HG03060 (cell line): ENCODE results near the gene PSD2.
A peak's percentile ranks its signal among the peaks of the same experiment; 100 is the strongest.

ENCODE experiments used
- ATAC-seq: cut with Tn5 transposase; IDR thresholded peaks from one replicate; pipeline ENCODE4 v1.9.1; 2021; ENCODE audit warnings: low read depth, moderate number of reproducible peaks; ENCODE audit not compliant: unreplicated experiment

Gene PSD2

GRCh38 chr5:139850423-139851016 lies 54.9 kb downstream of the PSD2 start:
- ATAC-seq: no peak

- no peak for ATAC-seq
Observed at GRCh38 chr5:139851558-139851957, 56.0 kb downstream of the PSD2 start.

GRCh38 chr5:139852696-139853095 lies 57.1 kb downstream of the PSD2 start:
- ATAC-seq: no peak

GRCh38 chr5:139854029-139854605 lies 58.5 kb downstream of the PSD2 start:
- ATAC-seq: no peak

GRCh38 chr5:139854953-139855352 lies 59.3 kb downstream of the PSD2 start:
- ATAC-seq: no peak

GRCh38 chr5:139855451-139855850 lies 59.8 kb downstream of the PSD2 start:
- ATAC-seq: no peak

- no peak for ATAC-seq
Observed at GRCh38 chr5:139855946-139856540, 60.4 kb downstream of the PSD2 start.

GRCh38 chr5:139856714-139857113 lies 61.1 kb downstream of the PSD2 start:
- ATAC-seq: no peak

- no peak for ATAC-seq
Observed at GRCh38 chr5:139859013-139859412, 63.4 kb downstream of the PSD2 start.

- ATAC-seq: no peak
Observed at GRCh38 chr5:139861021-139861888, 65.6 kb downstream of the PSD2 start.

GRCh38 chr5:139861889-139862207 lies 66.2 kb downstream of the PSD2 start:
- no peak for ATAC-seq

- peak; percentile 41 for ATAC-seq
Observed at GRCh38 chr5:139862313-139862712, 66.7 kb downstream of the PSD2 start.

- ATAC-seq: no peak
Observed at GRCh38 chr5:139862803-139863202, 67.2 kb downstream of the PSD2 start.

GRCh38 chr5:139863361-139863760 lies 67.8 kb downstream of the PSD2 start:
- no peak for ATAC-seq

- ATAC-seq: no peak
Observed at GRCh38 chr5:139863855-139864558, 68.4 kb downstream of the PSD2 start.

- ATAC-seq: no peak
Observed at GRCh38 chr5:139864716-139865483, 69.3 kb downstream of the PSD2 start.

- no peak for ATAC-seq
Observed at GRCh38 chr5:139867109-139867508, 71.5 kb downstream of the PSD2 start.

- no peak for ATAC-seq
Observed at GRCh38 chr5:139867581-139867980, 72.0 kb downstream of the PSD2 start.

GRCh38 chr5:139869042-139869790 lies 73.6 kb downstream of the PSD2 start:
- no peak for ATAC-seq
